GM12891 (cell line): ENCODE measurements around the gene GLIS1.

Experiments used
- PAX5 ChIP-seq: IDR thresholded peaks from 2 replicates; pipeline ENCODE4 v1.6.1; 2011; ENCODE audit warnings: low read length, moderate library complexity, mild to moderate bottlenecking; ENCODE audit not compliant: insufficient read depth, severe bottlenecking
- POLR2A ChIP-seq: IDR thresholded peaks from 2 replicates; pipeline ENCODE4 v1.6.1; 2011; ENCODE audit warnings: low read depth, low read length, control low read depth
- POLR2AphosphoS5 ChIP-seq: IDR thresholded peaks from 2 replicates; pipeline ENCODE4 v1.6.1; 2011; ENCODE audit warnings: low read depth, low read length, control low read depth
- POU2F2 ChIP-seq: IDR thresholded peaks from 2 replicates; pipeline ENCODE4 v1.6.1; 2011; ENCODE audit warnings: low read depth, mild to moderate bottlenecking, control low read depth, low read length, moderate library complexity
- SPI1 ChIP-seq: IDR thresholded peaks from 2 replicates; pipeline ENCODE4 v1.6.1; 2011; ENCODE audit warnings: low read depth, low read length, control low read depth
- TAF1 ChIP-seq: IDR thresholded peaks from 2 replicates; pipeline ENCODE4 v1.6.1; 2011; ENCODE audit warnings: low read depth, low read length, control low read depth

DNA sequence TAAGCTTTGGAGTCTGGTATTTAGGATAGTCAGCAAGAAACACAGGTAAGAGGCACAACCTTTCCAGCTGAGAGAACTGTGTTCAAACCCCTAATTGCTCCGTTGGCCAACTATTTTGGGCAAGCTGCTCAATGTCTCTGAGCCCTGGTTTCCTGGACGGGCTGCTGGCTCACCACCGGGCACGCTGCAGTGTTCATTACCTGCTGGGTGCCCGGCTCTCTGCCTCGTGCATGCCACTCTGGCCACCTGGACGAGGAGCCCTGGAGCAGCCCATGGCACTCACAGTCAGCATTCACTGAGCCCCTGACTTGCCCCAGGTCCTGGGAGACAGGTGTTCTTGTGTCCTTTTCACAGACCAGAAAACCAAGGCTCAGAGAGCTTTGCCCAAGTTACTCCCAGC is 228.7 kb downstream of the GLIS1 start:
- TF ChIP-seq TAF1: no peak
- no peak for TF ChIP-seq POLR2AphosphoS5
- no peak for TF ChIP-seq POLR2A
- no peak for TF ChIP-seq SPI1
- TF ChIP-seq POU2F2: no peak
- TF ChIP-seq PAX5: no peak
